Placental epithelial cell (primary cell): ENCODE results near the gene RNF224. TPM values are rescaled to one million over a fixed set of nuclear protein-coding genes. Genes with fewer than 3 reads are reported as not detected.

Experiments used
- total RNA-seq: library from RNA; depleted of rRNA; stranded (reverse); fragments of >200 nt; gene quantifications from 2 replicates; pipeline ENCODE4 v1.2.3, GENCODE V29; 2012

Gene RNF224
- total RNA-seq, 1 donor: 2.0 TPM

Other genes with a start within 250 kb of the RNF224 start
- gene PTGDS, start 250.0 kb upstream of the RNF224 start, total RNA-seq: 0.76 and 2.0 TPM in 2 replicates
- not detected in 2 replicates for gene LCNL1, start 244.5 kb upstream of the RNF224 start, total RNA-seq
- 11.0 and 16.8 TPM in 2 replicates for gene PAXX, start 235.1 kb upstream of the RNF224 start, total RNA-seq
- 328 and 397 TPM in 2 replicates for gene CLIC3, start 230.9 kb upstream of the RNF224 start, total RNA-seq
- gene ABCA2, start 199.3 kb upstream of the RNF224 start, total RNA-seq: 11.6 and 15.3 TPM in 2 replicates
- not detected in 2 replicates for gene FUT7, start 195.4 kb upstream of the RNF224 start, total RNA-seq
- under 0.01 and 0.22 TPM in 2 replicates for gene NPDC1, start 181.3 kb upstream of the RNF224 start, total RNA-seq
- gene ENTPD2, start 173.4 kb upstream of the RNF224 start, total RNA-seq: 0.11 TPM in 1 of 2 replicates, not detected in the other
- 2.4 and 5.4 TPM in 2 replicates for gene SAPCD2, start 156.9 kb upstream of the RNF224 start, total RNA-seq
- gene UAP1L1, start 150.0 kb upstream of the RNF224 start, total RNA-seq: 12.6 and 15.5 TPM in 2 replicates
- gene MAN1B1, start 140.5 kb upstream of the RNF224 start, total RNA-seq: 70.3 and 93.4 TPM in 2 replicates
- gene DPP7, start 112.8 kb upstream of the RNF224 start, total RNA-seq: 52.1 and 108 TPM in 2 replicates
- gene GRIN1, start 88.3 kb upstream of the RNF224 start, total RNA-seq: under 0.01 TPM in 1 of 2 replicates, not detected in the other
- gene LRRC26, start 57.5 kb upstream of the RNF224 start, total RNA-seq: not detected in 2 replicates
- not detected in 2 replicates for gene TMEM210, start 55.4 kb upstream of the RNF224 start, total RNA-seq
- 28.3 and 48.3 TPM in 2 replicates for gene ANAPC2, start 38.9 kb upstream of the RNF224 start, total RNA-seq
- 72.2 and 73.2 TPM in 2 replicates for gene SSNA1, start 38.8 kb upstream of the RNF224 start, total RNA-seq
- gene TPRN, start 26.8 kb upstream of the RNF224 start, total RNA-seq: 8.4 and 12.2 TPM in 2 replicates
- gene TMEM203, start 21.9 kb upstream of the RNF224 start, total RNA-seq: 34.5 and 35.0 TPM in 2 replicates
- 7.3 and 7.9 TPM in 2 replicates for gene NDOR1, start 21.8 kb upstream of the RNF224 start, total RNA-seq
- gene RNF208, start 5.3 kb upstream of the RNF224 start, total RNA-seq: under 0.01 TPM in 1 of 2 replicates, not detected in the other
- gene CYSRT1, start 2.3 kb upstream of the RNF224 start, total RNA-seq: 0.39 and 1.1 TPM in 2 replicates
- gene SLC34A3, start 3.4 kb downstream of the RNF224 start, total RNA-seq: 0.11 and 0.39 TPM in 2 replicates
- 76.2 and 226 TPM in 2 replicates for gene TUBB4B, start 13.8 kb downstream of the RNF224 start, total RNA-seq
- not detected in 2 replicates for gene STPG3, start 23.8 kb downstream of the RNF224 start, total RNA-seq
- gene NELFB, start 27.8 kb downstream of the RNF224 start, total RNA-seq: 50.3 and 57.0 TPM in 2 replicates
- 18.1 and 25.5 TPM in 2 replicates for gene TOR4A, start 50.2 kb downstream of the RNF224 start, total RNA-seq
- gene NRARP, start 74.8 kb downstream of the RNF224 start, total RNA-seq: not detected in 2 replicates
- 3.6 and 10.6 TPM in 2 replicates for gene EXD3, start 195.7 kb downstream of the RNF224 start, total RNA-seq
- 0.39 and 0.43 TPM in 2 replicates for gene NOXA1, start 195.9 kb downstream of the RNF224 start, total RNA-seq
- not detected in 2 replicates for gene ENTPD8, start 213.9 kb downstream of the RNF224 start, total RNA-seq
- gene NSMF, start 231.8 kb downstream of the RNF224 start, total RNA-seq: 30.2 and 43.8 TPM in 2 replicates